Activated T-helper 2 cell treated with anti-CD3 and anti-CD28 coated beads, Interferon-gamma antibody, Interleukin-2, Interleukin-4, amounts not matched to agents 10 μg/mL and 5 μg/mL and 100 μg/mL, durations not matched to agents 14 hours and 24 hours and 36 hours (primary cell): ENCODE data around the gene TFAP2A. TPM values are rescaled to one million over a fixed set of nuclear protein-coding genes. Genes with fewer than 3 reads are reported as not detected.

ENCODE experiments used
- DNase-seq: peaks from one replicate; pipeline ENCODE4 v3.0.0; 2021; ENCODE audit warnings: low spot score
- H3K27ac Mint-ChIP-seq: one replicate; pipeline ENCODE4 v1.8.0; 2021; ENCODE audit warnings: mixed read lengths
- H3K27me3 Mint-ChIP-seq: one replicate; pipeline ENCODE4 v1.8.0; 2021; ENCODE audit warnings: low read depth, mixed read lengths
- H3K36me3 Mint-ChIP-seq: one replicate; pipeline ENCODE4 v1.8.0; 2021; ENCODE audit warnings: low read depth, mixed read lengths
- H3K4me1 Mint-ChIP-seq: one replicate; pipeline ENCODE4 v1.8.0; 2021; ENCODE audit warnings: low read depth, mixed read lengths
- H3K4me3 Mint-ChIP-seq: one replicate; pipeline ENCODE4 v1.8.0; 2021; ENCODE audit warnings: low read depth, mild to moderate bottlenecking, moderate library complexity, mixed read lengths
- H3K9me3 Mint-ChIP-seq: one replicate; pipeline ENCODE4 v1.8.0; 2021; ENCODE audit warnings: mixed read lengths
- intact Hi-C: fragments of 100-400 bp; cut with micrococcal nuclease; formaldehyde crosslinking; loops from one replicate; pipeline ENCODE4 v1.15.1; 2023
- total RNA-seq: library from RNA; stranded (reverse); gene quantifications from 2 replicates; pipeline ENCODE4 v1.2.3, GENCODE V29; 2022

The TFAP2A gene
- total RNA-seq, 1 donor from 2014 or later: 0.23 TPM

DNA sequence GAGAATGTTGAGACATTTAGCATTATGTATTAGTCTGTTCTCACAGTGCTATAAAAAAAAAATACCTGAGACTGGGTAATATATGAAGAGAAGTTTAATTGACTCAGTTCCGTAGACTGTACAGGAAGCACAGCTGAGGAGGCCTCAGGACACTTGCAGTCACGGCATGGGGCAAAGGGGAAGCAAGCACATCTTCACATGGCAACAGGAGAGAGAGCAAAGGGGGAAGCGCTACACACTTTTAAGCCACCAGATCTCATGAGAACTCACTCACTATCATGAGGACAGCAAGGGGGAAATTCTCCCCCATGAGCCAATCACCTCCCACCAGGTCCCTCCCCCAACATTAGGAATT is 26.8 kb upstream of the TFAP2A start:
- no peaks in the 10 kb centered on the region for H3K4me1 Mint-ChIP-seq
- no peak overlapping the region for H3K27ac Mint-ChIP-seq
- no peaks in the 10 kb centered on the region for H3K36me3 Mint-ChIP-seq
- H3K4me3 Mint-ChIP-seq: no peak overlapping the region
- H3K9me3 Mint-ChIP-seq: peaks cover 4% of the 10 kb centered on the region
- H3K27me3 Mint-ChIP-seq: peaks cover 9% of the 10 kb centered on the region
- intact Hi-C loops: no loop called here
- no peak for DNase-seq

DNA sequence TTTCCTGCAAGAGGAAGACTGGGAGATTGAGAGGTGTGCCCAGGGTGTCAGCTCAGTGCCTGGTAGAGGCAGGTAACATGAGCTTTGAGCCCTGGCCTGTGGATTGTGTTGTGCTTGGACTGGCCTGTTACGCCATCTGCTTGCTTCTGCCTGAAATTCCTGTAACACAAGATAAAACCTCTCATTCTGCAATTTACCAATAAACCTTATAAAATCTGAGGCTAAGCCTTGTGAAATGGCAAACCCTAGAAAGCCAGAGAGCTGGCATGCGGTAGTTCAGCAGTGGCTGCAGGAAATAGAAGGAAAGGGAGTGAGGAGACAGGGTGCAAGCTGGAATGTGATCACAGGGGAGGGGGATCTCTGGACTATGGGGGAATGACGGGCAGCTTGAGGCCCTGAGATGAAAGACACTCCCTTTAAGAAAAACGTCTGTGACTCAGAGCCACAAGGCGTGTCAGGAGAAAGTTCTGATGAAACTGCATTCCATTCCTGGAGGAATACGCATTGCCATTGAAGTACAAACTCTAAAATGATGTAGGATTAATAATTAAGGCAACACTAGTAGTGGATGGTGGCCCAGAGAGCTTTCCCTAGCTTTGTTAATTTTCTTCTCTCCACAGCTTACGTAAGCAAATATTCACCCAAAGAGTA is 26.3 kb upstream of the TFAP2A start:
- Mint-ChIP-seq H3K36me3 (no peaks in the 10 kb centered on the region), H3K27ac (no peak overlapping the region), H3K9me3 (peaks cover 4% of the 10 kb centered on the region), H3K4me3 (no peak overlapping the region), H3K27me3 (peaks cover 9% of the 10 kb centered on the region), H3K4me1 (no peaks in the 10 kb centered on the region)
- intact Hi-C loops: no loop called here
- no peak for DNase-seq

DNA sequence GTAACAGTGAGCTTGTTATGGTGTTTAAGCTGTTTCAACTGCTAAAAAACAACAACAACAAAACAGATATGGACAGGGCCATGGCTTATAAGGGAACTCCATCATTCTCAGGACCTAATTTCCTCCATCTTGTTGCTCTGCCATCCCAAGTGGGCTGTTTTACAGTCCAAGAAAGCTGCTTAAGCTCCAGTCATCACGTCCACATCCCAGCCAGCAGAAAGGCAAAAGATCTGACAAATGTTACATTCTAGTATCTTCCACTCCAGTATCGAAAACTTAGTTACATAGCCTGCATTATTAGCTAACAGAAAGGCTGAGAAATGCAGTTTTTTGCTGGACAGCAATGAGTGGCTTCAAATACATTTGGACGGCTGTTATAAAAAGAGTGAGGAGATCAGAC is 23.0 kb upstream of the TFAP2A start:
- H3K36me3 Mint-ChIP-seq: no peaks in the 10 kb centered on the region
- DNase-seq: no peak
- H3K27ac Mint-ChIP-seq: no peak overlapping the region
- intact Hi-C loops: no loop called here
- H3K4me1 Mint-ChIP-seq: peaks cover 6% of the 10 kb centered on the region
- H3K9me3 Mint-ChIP-seq: peaks cover 4% of the 10 kb centered on the region
- H3K27me3 Mint-ChIP-seq: peaks cover 8% of the 10 kb centered on the region
- no peak overlapping the region for H3K4me3 Mint-ChIP-seq

DNA sequence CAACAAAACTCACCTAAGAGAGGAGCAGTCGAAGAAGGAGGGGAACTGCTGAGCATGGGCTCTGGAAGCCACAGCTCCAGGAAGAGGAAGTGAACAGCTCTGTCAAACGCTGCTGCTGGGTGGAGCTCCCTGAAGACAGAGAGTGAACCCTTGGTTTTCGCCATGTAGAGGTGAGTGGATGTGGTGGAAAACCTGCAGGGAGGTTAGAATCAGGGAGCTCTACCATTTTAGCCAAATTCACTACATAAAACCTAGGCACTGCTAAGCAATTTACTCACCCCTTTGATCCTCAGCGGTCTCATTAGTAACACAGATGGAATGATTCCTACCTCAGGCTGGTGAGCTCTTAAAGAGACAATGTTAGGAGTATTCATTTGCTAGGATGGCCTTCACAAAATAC is 19.4 kb upstream of the TFAP2A start:
- intact Hi-C loops: loop anchor here (5.0 kb wide), 1 partner anchor 1452 kb away; no protein-coding TSS in a partner anchor
- peaks cover 14% of the 10 kb centered on the region for H3K4me1 Mint-ChIP-seq

DNA sequence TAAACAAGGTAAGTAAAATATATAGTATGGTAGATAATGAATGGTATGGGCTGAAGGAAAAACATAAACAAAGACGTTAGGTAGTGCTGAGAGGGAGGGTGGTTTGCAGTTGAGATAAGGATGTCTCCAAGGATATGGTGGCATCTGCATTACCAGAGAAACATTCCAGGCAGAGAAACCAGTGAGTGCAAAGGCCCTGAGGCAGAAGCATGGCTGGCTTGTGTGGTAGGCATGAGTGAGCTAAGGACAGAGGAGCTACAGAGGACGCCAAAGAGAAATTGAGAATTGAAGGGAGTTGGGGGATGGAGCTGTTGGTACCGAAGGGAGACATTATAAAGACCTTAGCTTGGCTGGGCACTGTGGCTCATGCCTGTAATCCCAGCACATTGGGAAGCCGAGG is 18.4 kb upstream of the TFAP2A start:
- DNase-seq: no peak
- H3K9me3 Mint-ChIP-seq: no peaks in the 10 kb centered on the region
- H3K36me3 Mint-ChIP-seq: no peaks in the 10 kb centered on the region
- H3K27me3 Mint-ChIP-seq: peaks cover 17% of the 10 kb centered on the region
- H3K4me3 Mint-ChIP-seq: no peak overlapping the region
- no peak overlapping the region for H3K27ac Mint-ChIP-seq
- intact Hi-C loops: loop anchor here (5.0 kb wide), 1 partner anchor 1451 kb away; no protein-coding TSS in a partner anchor
- peaks cover 14% of the 10 kb centered on the region for H3K4me1 Mint-ChIP-seq

More for the DNA sequence above, 19.4 kb upstream of the TFAP2A start:
- no peak for DNase-seq
- Mint-ChIP-seq H3K27ac (no peak overlapping the region), H3K9me3 (no peaks in the 10 kb centered on the region), H3K4me3 (no peak overlapping the region), H3K27me3 (peaks cover 12% of the 10 kb centered on the region), H3K36me3 (no peaks in the 10 kb centered on the region)

DNA sequence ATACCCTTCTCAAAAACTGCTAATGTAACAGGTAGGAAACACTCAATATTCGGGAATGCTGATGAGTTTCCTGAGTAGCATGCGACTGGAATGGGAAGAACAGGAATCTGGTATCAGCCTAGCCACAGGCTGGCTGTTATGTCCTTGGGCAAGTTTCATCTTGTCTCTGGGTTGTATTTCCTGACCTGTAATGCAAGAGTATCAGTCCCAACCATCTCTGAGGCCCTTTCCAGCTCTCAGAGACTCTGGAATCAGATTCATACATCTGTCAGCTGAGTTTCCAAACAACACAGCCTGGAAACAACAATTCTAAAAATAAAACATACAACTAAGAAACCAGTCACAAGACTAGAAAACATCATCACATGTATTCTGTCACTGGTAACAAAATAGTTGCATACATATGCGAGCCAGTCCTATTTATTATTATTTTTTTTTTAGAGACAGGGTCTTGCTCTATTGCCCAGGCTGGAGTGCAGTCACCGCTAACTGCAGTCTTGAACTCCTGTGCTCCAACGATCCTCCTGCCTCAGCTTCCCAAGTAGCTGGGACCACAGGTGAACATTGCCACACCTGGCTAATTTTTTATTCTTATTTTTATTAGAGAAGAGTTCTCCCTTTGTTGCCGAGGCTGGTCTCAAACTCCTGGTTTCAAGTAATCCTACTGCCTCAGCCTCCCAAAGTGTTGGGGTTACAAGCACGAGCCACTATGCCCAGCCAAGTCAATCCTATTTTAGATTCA is 16.7 kb upstream of the TFAP2A start:
- no peaks in the 10 kb centered on the region for H3K36me3 Mint-ChIP-seq
- H3K27ac Mint-ChIP-seq: no peak overlapping the region
- no peak overlapping the region for H3K4me3 Mint-ChIP-seq
- intact Hi-C loops: loop anchor here (5.0 kb wide), 1 partner anchor 1449 kb away; no protein-coding TSS in a partner anchor
- H3K27me3 Mint-ChIP-seq: peaks cover 32% of the 10 kb centered on the region
- peaks cover 16% of the 10 kb centered on the region for H3K4me1 Mint-ChIP-seq
- no peaks in the 10 kb centered on the region for H3K9me3 Mint-ChIP-seq
- DNase-seq: no peak

DNA sequence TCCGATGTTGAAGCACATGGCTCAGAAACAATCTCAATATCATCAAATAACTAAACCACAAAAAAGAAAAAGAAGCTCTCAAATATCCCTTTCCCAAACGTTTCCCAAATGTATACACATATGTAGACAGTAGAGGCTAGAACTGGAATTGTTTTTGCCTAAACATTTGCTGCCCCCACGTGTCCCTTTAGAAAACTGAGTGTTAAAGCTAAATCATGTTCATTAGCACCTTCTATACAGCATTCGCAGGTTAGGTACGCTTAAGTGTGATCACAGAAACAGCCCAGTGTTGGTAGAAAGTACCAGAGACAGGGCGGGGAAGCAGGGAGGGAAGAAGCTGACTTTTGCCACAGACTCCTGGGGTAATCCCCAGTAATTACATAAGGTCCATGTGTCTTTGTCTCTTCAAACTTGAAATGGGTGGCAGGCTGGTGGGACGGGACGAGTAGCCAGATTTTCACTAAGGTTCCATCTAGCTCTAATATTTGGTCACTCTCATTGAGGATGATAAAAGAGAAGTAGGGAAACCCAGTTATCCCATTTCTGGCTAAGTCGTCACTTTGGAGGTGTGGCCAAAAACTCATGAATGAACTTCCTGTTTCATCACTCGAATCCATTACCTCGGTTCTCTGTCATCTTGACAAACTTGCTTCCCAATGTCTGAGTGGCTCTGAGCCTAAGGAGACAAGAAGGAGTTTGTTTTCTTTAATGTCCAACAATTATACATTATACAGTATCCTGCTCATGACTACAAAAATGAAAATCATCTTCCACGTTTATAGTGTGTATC is 15.0 kb upstream of the TFAP2A start:
- Mint-ChIP-seq H3K27ac (no peak overlapping the region), H3K4me1 (peaks cover 15% of the 10 kb centered on the region)
- intact Hi-C loops: loop anchor here (5.0 to 10.0 kb wide), 4 partner anchors 175 to 1448 kb away; partner anchors contain the start of gene ELOVL2

DNA sequence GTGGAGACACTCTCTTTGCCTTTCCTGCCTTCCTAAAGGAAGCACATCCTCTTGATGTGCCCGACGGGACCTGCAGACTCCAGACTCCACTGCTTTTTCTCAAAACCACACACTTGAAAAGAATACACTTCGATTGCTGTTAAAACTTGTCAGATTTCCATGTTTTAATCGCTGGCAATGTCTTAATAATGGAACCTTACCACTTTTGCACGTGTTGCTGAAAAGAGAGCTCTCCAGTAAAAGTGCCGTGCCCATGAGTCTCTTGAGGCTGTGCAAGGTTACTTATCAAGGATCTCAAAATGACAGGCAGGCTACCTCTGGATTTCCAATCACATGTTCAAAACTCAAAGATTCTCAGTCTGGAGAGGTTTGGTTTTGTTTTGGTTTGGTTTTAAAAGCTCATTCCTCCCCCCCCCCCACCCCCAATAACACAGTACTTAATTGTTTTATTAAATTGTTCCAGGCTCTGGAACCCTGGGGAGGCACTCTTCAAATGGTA is 12.0 kb upstream of the TFAP2A start:
- Mint-ChIP-seq H3K27me3 (peaks cover 75% of the 10 kb centered on the region), H3K27ac (no peak overlapping the region), H3K36me3 (no peaks in the 10 kb centered on the region), H3K4me3 (peak overlapping the region; percentile 55), H3K9me3 (no peaks in the 10 kb centered on the region), H3K4me1 (peaks cover 11% of the 10 kb centered on the region)
- DNase-seq: no peak
- intact Hi-C loops: loop anchor here (2.0 to 10.0 kb wide), 4 partner anchors 16 to 618 kb away; partner anchors contain the start of gene ELOVL2

More for the DNA sequence above, 15.0 kb upstream of the TFAP2A start:
- Mint-ChIP-seq H3K36me3 (no peaks in the 10 kb centered on the region), H3K9me3 (no peaks in the 10 kb centered on the region), H3K27me3 (peaks cover 46% of the 10 kb centered on the region), H3K4me3 (peak overlapping the region; percentile 7)
- no peak for DNase-seq

DNA sequence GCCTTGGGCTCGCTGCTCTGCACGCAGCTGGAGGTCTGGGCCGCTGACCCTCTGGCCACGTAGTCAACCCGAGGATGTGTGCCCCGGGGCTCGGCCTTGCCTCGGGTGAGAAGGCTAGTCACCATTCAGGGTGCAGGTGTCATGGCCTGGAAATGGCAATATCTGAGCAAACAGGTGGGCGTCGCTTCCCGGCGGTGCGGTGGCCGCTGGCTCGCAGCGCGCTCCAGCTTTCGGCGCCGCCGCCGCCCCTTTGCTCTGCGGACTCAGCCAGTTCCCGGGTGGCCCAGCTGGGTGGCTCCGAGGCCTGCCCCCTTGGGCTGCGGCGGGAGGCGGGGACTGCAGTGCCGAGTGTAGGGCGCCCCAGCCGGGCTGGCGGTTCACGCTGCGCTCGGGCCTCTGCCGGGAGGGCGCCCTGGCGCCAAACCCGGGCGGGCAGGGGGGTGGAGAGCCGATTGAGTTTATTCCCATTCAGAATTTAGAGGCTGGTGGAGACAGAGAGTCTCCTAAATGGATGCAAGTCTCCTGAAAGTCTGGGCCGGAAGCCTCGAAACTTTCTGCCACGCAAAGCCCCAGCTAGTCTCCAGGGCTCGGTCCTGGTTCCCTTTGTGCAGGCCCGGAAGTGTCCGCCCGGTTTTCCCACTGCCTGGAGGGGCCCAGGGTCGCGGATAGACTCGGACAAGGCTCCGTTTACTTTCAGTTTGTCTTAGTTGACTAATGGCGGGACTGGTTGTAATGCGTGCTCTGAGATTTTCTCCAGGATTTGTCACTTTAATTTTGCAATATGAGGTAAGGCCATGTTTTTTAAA is 11.3 kb upstream of the TFAP2A start:
- no peak overlapping the region for H3K27ac Mint-ChIP-seq
- H3K36me3 Mint-ChIP-seq: no peaks in the 10 kb centered on the region
- H3K4me3 Mint-ChIP-seq: peak overlapping the region; percentile 55
- H3K4me1 Mint-ChIP-seq: peaks cover 13% of the 10 kb centered on the region
- no peak for DNase-seq
- H3K27me3 Mint-ChIP-seq: peaks cover 81% of the 10 kb centered on the region
- H3K9me3 Mint-ChIP-seq: no peaks in the 10 kb centered on the region
- intact Hi-C loops: loop anchor here (2.0 to 10.0 kb wide), 4 partner anchors 15 to 619 kb away; partner anchors contain the start of gene ELOVL2

DNA sequence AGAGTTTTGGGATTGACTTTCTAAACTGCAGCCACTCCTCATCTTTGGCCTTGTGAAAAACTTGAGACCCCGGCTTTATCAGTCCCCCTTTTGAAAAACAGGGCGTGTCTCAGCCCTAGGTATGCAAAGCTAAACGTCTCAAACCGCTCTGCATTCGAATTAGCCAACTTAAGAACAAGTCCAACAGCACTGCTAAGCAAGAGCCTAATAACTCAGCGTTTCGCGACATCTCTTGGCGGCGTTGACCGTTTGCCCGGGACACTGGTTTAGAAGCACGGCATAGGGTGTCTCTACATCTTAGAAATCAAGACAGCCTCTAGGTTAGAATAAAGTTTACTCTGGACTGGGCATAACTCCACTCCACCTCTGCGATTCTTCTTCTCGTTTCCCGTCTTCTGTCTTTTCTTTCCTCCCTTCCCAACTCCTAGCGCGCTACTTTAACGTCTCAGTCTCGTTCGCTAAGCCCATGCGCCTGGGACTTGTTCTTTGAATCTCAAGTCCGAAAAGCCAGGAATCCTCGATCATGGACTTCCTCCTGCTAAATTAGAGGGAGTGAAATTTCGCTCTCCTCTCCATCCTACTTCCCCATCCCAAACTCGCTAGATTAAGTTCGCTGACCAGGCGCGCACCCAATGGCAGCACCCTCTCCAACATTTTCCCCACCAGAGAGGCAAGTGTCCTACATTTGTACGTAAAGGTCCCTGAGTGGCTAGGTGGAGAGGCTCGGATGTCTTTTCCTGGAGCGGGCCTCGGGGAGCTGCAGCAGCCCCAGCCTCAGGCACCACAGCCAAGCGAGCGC is 10.5 kb upstream of the TFAP2A start:
- Mint-ChIP-seq H3K4me1 (peaks cover 13% of the 10 kb centered on the region), H3K27me3 (peaks cover 85% of the 10 kb centered on the region), H3K4me3 (no peak overlapping the region), H3K27ac (no peak overlapping the region), H3K36me3 (no peaks in the 10 kb centered on the region), H3K9me3 (no peaks in the 10 kb centered on the region)
- intact Hi-C loops: loop anchor here (5.0 to 10.0 kb wide), 3 partner anchors 171 to 619 kb away; partner anchors contain the start of gene ELOVL2
- DNase-seq: no peak

DNA sequence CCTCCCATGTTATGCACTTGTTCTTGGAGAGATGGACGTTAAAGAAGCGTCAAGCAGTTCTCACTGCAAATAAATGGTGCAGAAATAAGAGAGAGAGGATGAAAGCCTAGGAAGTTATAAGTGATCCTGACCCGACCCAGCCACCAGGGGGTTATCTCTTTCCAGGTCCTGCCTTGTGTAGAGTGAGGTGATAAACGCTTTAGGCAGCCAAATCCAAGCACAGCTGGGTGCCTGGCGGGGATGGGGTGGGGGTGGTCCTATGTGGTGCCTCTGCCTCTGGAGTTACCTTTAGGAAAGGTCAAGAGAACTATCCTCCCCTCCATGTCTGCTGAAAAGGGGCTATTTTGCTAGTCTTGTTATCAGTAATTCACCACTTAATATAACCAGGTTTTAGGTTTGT is 9.2 kb upstream of the TFAP2A start:
- H3K36me3 Mint-ChIP-seq: peaks cover 4% of the 10 kb centered on the region
- intact Hi-C loops: loop anchor here (5.0 to 10.0 kb wide), 3 partner anchors 169 to 621 kb away; partner anchors contain the start of genes ELOVL2 and GCM2

More for the DNA sequence above, 9.2 kb upstream of the TFAP2A start:
- Mint-ChIP-seq H3K27me3 (peaks cover 88% of the 10 kb centered on the region), H3K9me3 (no peaks in the 10 kb centered on the region), H3K27ac (no peak overlapping the region), H3K4me3 (no peak overlapping the region), H3K4me1 (peaks cover 8% of the 10 kb centered on the region)
- DNase-seq: no peak
